ENCODE measurements around the gene HSPG2. TPM values are rescaled to one million over a fixed set of nuclear protein-coding genes. Genes with fewer than 3 reads are reported as not detected.
A peak's percentile ranks its signal among the peaks of the same experiment; 100 is the strongest.

The HSPG2 gene
- total and polyA plus RNA-seq, 2 of the 13 experiments (the other 11 are each of a cell fraction or from before 2014, with no cell fraction given): 9.1 to 13.1 TPM

- peak; percentile 56; the same call in 1 of the 2 replicates for TF ChIP-seq PRDM15 (CRISPR knock-in tag; IDR thresholded peaks at IDR 0.05)
- no peak for TF ChIP-seq SOX13 (IDR thresholded peaks at IDR 0.05)
- peak in 1 of 2 experiments; percentile 10; a peak in 1 of 4 replicates for TF ChIP-seq SOX13 (CRISPR knock-in tag; conservative IDR thresholded peaks at IDR 0.05 in 1 of 2, IDR thresholded peaks at IDR 0.05 in 1 of 2)
- TF ChIP-seq ZNF564 (CRISPR knock-in tag; IDR thresholded peaks at IDR 0.05): no peak
- TF ChIP-seq ZNF235 (CRISPR knock-in tag; IDR thresholded peaks at IDR 0.05; ENCODE audit: borderline replicate concordance): no peak
- no peak for TF ChIP-seq ZFP1 (CRISPR knock-in tag; IDR thresholded peaks at IDR 0.05)
- TF ChIP-seq ZNF292 (CRISPR knock-in tag; IDR thresholded peaks at IDR 0.05; ENCODE audit: borderline replicate concordance, low read depth): peak; percentile 31; the same call in 1 of the 2 replicates
- TF ChIP-seq ZNF83 (CRISPR knock-in tag; IDR thresholded peaks at IDR 0.05; ENCODE audit: borderline replicate concordance): no peak
- peak; percentile 36; the same call in 1 of the 2 replicates for TF ChIP-seq SP5 (CRISPR knock-in tag; IDR thresholded peaks at IDR 0.05; ENCODE audit: borderline replicate concordance, low read depth)
- TF ChIP-seq HNF1A (IDR thresholded peaks at IDR 0.05; ENCODE audit: low read depth): no peak
- TF ChIP-seq HNF1A (CRISPR knock-in tag; IDR thresholded peaks at IDR 0.05; ENCODE audit: borderline replicate concordance): 0 out of 2 replicates have a peak, but pooled peaks have one; percentile 22
- no peak for TF ChIP-seq ZNF513 (CRISPR knock-in tag; conservative IDR thresholded peaks at IDR 0.05)
- no peak for TF ChIP-seq KMT2A (CRISPR knock-in tag; IDR thresholded peaks at IDR 0.05)
- TF ChIP-seq RBFOX2 (IDR thresholded peaks at IDR 0.05; ENCODE audit: low read depth, low read length): no peak
- TF ChIP-seq TFAP4 (IDR thresholded peaks at IDR 0.05; ENCODE audit: borderline replicate concordance, low read depth): peak; percentile 91
- peak; percentile 94 for TF ChIP-seq ZMYM3 (CRISPR knock-in tag; IDR thresholded peaks at IDR 0.05)
Observed at GRCh38 chr1:21927533-21928237, 9.4 kb downstream of the HSPG2 start (continued).
